Measurements from ENCODE around the gene CREBZF. TPM values are rescaled to one million over a fixed set of nuclear protein-coding genes. Genes with fewer than 3 reads are reported as not detected.

The CREBZF gene
- total and polyA plus RNA-seq, 3 donors from 2014 or later: 34.7 to 89.7 (median 85.8) TPM

DNA sequence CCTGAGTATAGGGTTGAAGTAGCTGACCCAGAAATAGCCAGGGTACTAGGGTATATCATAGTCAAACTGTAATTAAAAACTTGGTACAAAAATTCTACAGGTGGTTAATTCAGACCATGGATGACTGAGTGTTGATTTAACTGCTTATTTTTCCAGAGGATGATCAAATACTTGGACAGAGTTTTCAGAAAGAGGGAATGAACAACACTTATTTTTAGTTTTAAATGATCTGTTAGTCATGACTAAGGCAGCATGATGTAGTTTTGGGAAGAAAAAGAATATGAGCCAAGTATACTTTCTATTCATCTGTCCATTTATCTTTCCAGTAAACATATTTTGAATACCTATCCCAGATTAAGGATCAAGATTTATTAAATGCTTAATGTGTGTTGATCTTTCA, 40.9 kb upstream of the CREBZF start:
- TF ChIP-seq POLR2A (IDR thresholded peaks at IDR 0.05): no peak
- TF ChIP-seq CTCF (IDR thresholded peaks at IDR 0.05): no peak
- no peaks in the 10 kb centered on the region for H3K4me1 ChIP-seq
- no peaks in the 10 kb centered on the region for H3K9me3 ChIP-seq
- H3K27me3 ChIP-seq: no peaks in the 10 kb centered on the region
- no peak overlapping the region for H3K27ac ChIP-seq
- no peaks in the 10 kb centered on the region for H3K36me3 ChIP-seq (ENCODE audit: low read depth, missing control alignments)
- no peak for DNase-seq
- no peak overlapping the region for H3K4me3 ChIP-seq
- intact Hi-C loops (cut with DNase I; ENCODE audit: low total_unique reads): no loop called here

GRCh38 chr11:85704967-85705366, 40.0 kb upstream of the CREBZF start:
- Histone ChIP-seq H3K27ac (no peak overlapping the region), H3K9me3 (no peaks in the 10 kb centered on the region), H3K27me3 (no peaks in the 10 kb centered on the region), H3K4me1 (no peaks in the 10 kb centered on the region), H3K4me3 (no peak overlapping the region), H3K36me3 (ENCODE audit: low read depth, missing control alignments) (no peaks in the 10 kb centered on the region)
- DNase-seq: no peak
- 90 to 96% methylated on average over 3 of the region's 3 CpGs for WGBS, 2 donors
- intact Hi-C loops (cut with DNase I; ENCODE audit: low total_unique reads): no loop called here
- TF ChIP-seq POLR2A (IDR thresholded peaks at IDR 0.05) (no peak), CTCF (IDR thresholded peaks at IDR 0.05) (no peak)

GRCh38 chr11:85699957-85700741, 35.2 kb upstream of the CREBZF start:
- Histone ChIP-seq H3K36me3 (ENCODE audit: low read depth, missing control alignments) (no peaks in the 10 kb centered on the region), H3K4me3 (no peak overlapping the region), H3K27ac (no peak overlapping the region), H3K9me3 (no peaks in the 10 kb centered on the region), H3K27me3 (no peaks in the 10 kb centered on the region), H3K4me1 (no peaks in the 10 kb centered on the region)
- DNase-seq: no peak
- intact Hi-C loops (cut with DNase I; ENCODE audit: low total_unique reads): no loop called here
- 80 to 89% methylated on average over 2 of the region's 2 CpGs for WGBS, 2 donors
- no peak for TF ChIP-seq POLR2A (IDR thresholded peaks at IDR 0.05)
- no peak for TF ChIP-seq CTCF (IDR thresholded peaks at IDR 0.05)

DNA sequence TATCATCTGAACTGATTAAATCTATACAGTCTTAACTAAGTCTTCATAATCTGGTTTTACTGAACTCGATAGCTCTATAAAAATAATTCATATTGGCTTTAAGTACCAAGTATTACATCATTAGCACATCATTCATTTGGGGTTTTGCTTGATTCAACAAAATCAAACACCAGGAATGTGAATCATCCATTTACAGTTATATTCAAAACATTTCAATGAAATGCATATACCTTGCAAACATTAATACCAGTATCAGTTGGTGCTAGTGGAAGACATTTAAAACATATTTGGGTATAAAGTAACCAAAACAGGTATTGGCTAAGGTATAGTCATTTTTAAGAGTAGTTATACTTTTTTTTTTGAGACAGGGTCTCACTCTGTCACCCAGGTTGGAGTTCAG, 33.3 kb upstream of the CREBZF start:
- H3K4me3 ChIP-seq: no peak overlapping the region
- H3K27ac ChIP-seq: no peak overlapping the region
- no peaks in the 10 kb centered on the region for H3K36me3 ChIP-seq (ENCODE audit: low read depth, missing control alignments)
- no peak for TF ChIP-seq POLR2A (IDR thresholded peaks at IDR 0.05)
- no peak for TF ChIP-seq CTCF (IDR thresholded peaks at IDR 0.05)
- 93 to 98% methylated on average over 1 of the region's 1 CpG for WGBS, 2 donors
- H3K9me3 ChIP-seq: no peaks in the 10 kb centered on the region
- DNase-seq: no peak
- no peaks in the 10 kb centered on the region for H3K4me1 ChIP-seq
- intact Hi-C loops (cut with DNase I; ENCODE audit: low total_unique reads): no loop called here
- H3K27me3 ChIP-seq: no peaks in the 10 kb centered on the region

GRCh38 chr11:85697747-85698146, 32.8 kb upstream of the CREBZF start:
- WGBS, 2 donors: 96 to 98% methylated on average over 2 of the region's 2 CpGs
- no peak overlapping the region for H3K27ac ChIP-seq
- no peak for TF ChIP-seq POLR2A (IDR thresholded peaks at IDR 0.05)

More at GRCh38 chr11:85697747-85698146, 32.8 kb upstream of the CREBZF start:
- no peak overlapping the region for H3K4me3 ChIP-seq
- H3K27me3 ChIP-seq: no peaks in the 10 kb centered on the region
- DNase-seq: no peak
- H3K9me3 ChIP-seq: no peaks in the 10 kb centered on the region
- H3K4me1 ChIP-seq: no peaks in the 10 kb centered on the region
- intact Hi-C loops (cut with DNase I; ENCODE audit: low total_unique reads): no loop called here
- no peaks in the 10 kb centered on the region for H3K36me3 ChIP-seq (ENCODE audit: low read depth, missing control alignments)
